Central memory CD8-positive, alpha-beta T cell (primary cell): Measurements from ENCODE around the gene DBNDD1.
A peak's percentile ranks its signal among the peaks of the same experiment; 100 is the strongest.

Experiments used
- ATAC-seq: fragments of 150-1000 bp; cut with Tn5 transposase; replicated peaks from 2 replicates; pipeline ENCODE4 v1.10.0; 2022; ENCODE audit warnings: mild to moderate bottlenecking, moderate FRiP score, moderate number of reproducible peaks; ENCODE audit not compliant: poor library complexity, severe bottlenecking; ENCODE audit errors: extremely low read depth
- DNase-seq, 2 donors: peaks; one replicate each; pipeline ENCODE4 v3.0.0; 2021; ENCODE audit warnings: low spot score in 2 of 2
- H3K27ac Mint-ChIP-seq: one replicate; pipeline ENCODE4 v1.8.0; 2022; ENCODE audit warnings: low read depth, mild to moderate bottlenecking, moderate library complexity, mixed read lengths
- H3K27me3 Mint-ChIP-seq: one replicate; pipeline ENCODE4 v1.8.0; 2022; ENCODE audit warnings: mixed read lengths
- H3K36me3 Mint-ChIP-seq: one replicate; pipeline ENCODE4 v1.8.0; 2022; ENCODE audit warnings: mild to moderate bottlenecking, moderate library complexity, mixed read lengths; ENCODE audit not compliant: insufficient read depth
- H3K4me1 Mint-ChIP-seq: one replicate; pipeline ENCODE4 v1.8.0; 2022; ENCODE audit warnings: mixed read lengths
- H3K4me3 Mint-ChIP-seq: one replicate; pipeline ENCODE4 v1.8.0; 2022; ENCODE audit warnings: mild to moderate bottlenecking, moderate library complexity, mixed read lengths
- H3K9me3 Mint-ChIP-seq: one replicate; pipeline ENCODE4 v1.8.0; 2022; ENCODE audit warnings: mixed read lengths

Gene DBNDD1

DNA sequence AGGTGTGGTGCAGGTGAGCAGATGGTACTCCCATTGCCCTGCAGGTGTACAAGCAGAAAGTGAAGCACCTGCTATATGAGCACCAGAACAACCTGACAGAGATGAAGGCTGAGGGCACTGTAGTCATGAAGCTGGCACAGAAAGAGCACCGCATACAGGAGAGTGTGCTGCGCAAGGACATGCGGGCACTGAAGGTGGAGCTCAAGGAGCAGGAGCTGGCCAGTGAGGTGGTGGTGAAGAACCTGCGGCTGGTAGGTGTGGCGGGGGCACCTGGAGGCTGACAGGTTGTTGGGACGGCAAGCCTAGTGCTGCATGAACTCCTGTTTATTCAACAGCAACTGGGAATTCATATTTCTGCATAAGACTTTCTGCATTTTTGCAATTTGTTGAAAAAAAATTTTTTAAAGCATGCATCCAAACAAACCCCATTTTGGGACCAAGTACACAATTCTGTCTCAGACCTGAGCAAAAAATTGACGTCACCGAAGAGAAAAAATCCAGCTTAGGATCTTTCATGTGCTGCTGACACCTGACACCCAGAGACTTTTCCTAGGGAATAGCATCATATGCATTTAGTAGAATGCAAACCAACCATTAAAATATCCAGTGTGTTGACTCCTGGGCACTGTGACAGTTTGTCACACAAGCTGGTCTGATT lies 13.5 kb upstream of the DBNDD1 start:
- H3K4me1 Mint-ChIP-seq = no peaks in the 10 kb centered on the region
- H3K9me3 Mint-ChIP-seq = no peaks in the 10 kb centered on the region
- H3K27me3 Mint-ChIP-seq = no peaks in the 10 kb centered on the region
- H3K4me3 Mint-ChIP-seq = peak overlapping the region; percentile 12
- H3K27ac Mint-ChIP-seq = peak overlapping the region; percentile 80
- ATAC-seq (no peak), DNase-seq (no peak)
- H3K36me3 Mint-ChIP-seq = peaks cover 17% of the 10 kb centered on the region

DNA sequence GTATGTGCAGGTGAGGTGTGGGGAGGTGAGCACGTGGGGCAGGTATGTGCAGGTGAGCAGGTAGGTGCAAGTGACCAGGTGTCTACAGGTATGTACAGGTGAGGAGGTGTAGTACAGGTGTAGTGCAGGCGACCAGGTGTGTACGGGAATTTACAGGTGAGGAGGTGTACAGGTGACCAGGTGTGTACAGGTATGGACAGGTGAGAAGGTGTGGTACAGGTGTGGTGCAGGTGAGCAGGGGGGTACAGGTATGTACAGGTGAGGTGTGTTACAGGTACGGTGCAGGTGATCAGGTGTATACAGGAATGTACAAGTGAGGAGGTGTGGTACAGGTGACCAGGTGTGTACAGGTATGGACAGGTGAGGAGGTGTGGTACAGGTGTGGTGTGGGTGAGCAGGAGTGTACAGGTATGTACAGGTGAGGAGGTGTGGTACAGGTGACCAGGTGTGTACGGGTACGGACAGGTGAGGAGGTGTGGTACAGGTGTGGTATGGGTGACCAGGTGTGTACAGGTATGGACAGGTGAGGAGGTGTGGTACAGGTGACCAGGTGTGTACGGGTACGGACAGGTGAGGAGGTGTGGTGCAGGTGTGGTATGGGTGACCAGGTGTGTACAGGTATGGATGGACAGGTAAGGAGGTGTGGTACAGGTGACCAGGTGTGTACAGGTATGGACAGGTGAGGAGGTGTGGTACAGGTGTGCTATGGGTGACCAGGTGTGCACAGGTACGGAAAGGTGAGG lies 12.8 kb upstream of the DBNDD1 start:
- Mint-ChIP-seq H3K4me1 (no peaks in the 10 kb centered on the region), H3K4me3 (peak overlapping the region; percentile 12)

GRCh38 chr16:90031186-90031930 lies 12.1 kb upstream of the DBNDD1 start:
- H3K4me1 Mint-ChIP-seq = no peaks in the 10 kb centered on the region
- peak overlapping the region; percentile 12 for H3K4me3 Mint-ChIP-seq
- no peaks in the 10 kb centered on the region for H3K27me3 Mint-ChIP-seq
- DNase-seq = no peak
- no peak for ATAC-seq
- peak overlapping the region; percentile 80 for H3K27ac Mint-ChIP-seq
- peaks cover 14% of the 10 kb centered on the region for H3K36me3 Mint-ChIP-seq
- no peaks in the 10 kb centered on the region for H3K9me3 Mint-ChIP-seq

More for the DNA sequence above, 12.8 kb upstream of the DBNDD1 start:
- Mint-ChIP-seq H3K27ac (peak overlapping the region; percentile 80), H3K27me3 (no peaks in the 10 kb centered on the region), H3K36me3 (peaks cover 17% of the 10 kb centered on the region), H3K9me3 (no peaks in the 10 kb centered on the region)
- ATAC-seq (no peak), DNase-seq (no peak)

DNA sequence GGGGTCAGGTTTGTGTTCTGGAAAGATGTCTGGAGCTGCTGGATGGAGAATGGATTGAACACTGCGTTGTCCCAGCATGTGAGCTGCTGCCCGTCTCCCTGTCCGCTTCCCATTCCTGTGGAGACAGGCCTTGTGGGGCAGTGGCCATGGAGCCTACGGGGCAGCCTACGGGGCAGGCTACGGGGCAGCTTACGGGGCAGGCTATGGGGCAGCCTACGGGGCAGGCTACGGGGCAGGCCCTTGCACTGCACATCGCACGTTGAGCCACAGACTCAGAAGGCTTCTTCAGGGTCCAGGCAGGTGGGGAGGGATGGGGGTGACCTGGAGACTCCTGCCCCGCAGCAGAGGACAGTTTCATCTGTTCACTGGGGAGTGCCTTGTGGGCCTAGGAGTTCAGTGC lies 9.7 kb upstream of the DBNDD1 start:
- no peaks in the 10 kb centered on the region for H3K9me3 Mint-ChIP-seq
- H3K4me1 Mint-ChIP-seq = no peaks in the 10 kb centered on the region
- DNase-seq (no peak), ATAC-seq (no peak)
- no peak overlapping the region for H3K27ac Mint-ChIP-seq
- no peak overlapping the region for H3K4me3 Mint-ChIP-seq
- H3K36me3 Mint-ChIP-seq = peaks cover 14% of the 10 kb centered on the region
- H3K27me3 Mint-ChIP-seq = no peaks in the 10 kb centered on the region

- peaks cover 13% of the 10 kb centered on the region for H3K36me3 Mint-ChIP-seq
- ATAC-seq (no peak), DNase-seq (no peak)
- no peak overlapping the region for H3K27ac Mint-ChIP-seq
- H3K27me3 Mint-ChIP-seq = no peaks in the 10 kb centered on the region
- H3K4me3 Mint-ChIP-seq = no peak overlapping the region
- no peaks in the 10 kb centered on the region for H3K9me3 Mint-ChIP-seq
- no peaks in the 10 kb centered on the region for H3K4me1 Mint-ChIP-seq
Measured at GRCh38 chr16:90027611-90028010, 8.4 kb upstream of the DBNDD1 start.

- no peak overlapping the region for H3K4me3 Mint-ChIP-seq
- H3K9me3 Mint-ChIP-seq = no peaks in the 10 kb centered on the region
- DNase-seq (no peak), ATAC-seq (no peak)
- H3K36me3 Mint-ChIP-seq = peaks cover 2% of the 10 kb centered on the region
- H3K27me3 Mint-ChIP-seq = no peaks in the 10 kb centered on the region
- no peak overlapping the region for H3K27ac Mint-ChIP-seq
- H3K4me1 Mint-ChIP-seq = peaks cover 8% of the 10 kb centered on the region
Measured at GRCh38 chr16:90026135-90026534, 6.9 kb upstream of the DBNDD1 start.

GRCh38 chr16:90023078-90023447 lies 3.8 kb upstream of the DBNDD1 start:
- peaks cover 1% of the 10 kb centered on the region for H3K36me3 Mint-ChIP-seq
- no peak for DNase-seq
- no peaks in the 10 kb centered on the region for H3K9me3 Mint-ChIP-seq
- H3K27ac Mint-ChIP-seq = no peak overlapping the region
- H3K4me1 Mint-ChIP-seq = peaks cover 15% of the 10 kb centered on the region
- no peak for ATAC-seq
- peak overlapping the region; percentile 72 for H3K4me3 Mint-ChIP-seq
- no peaks in the 10 kb centered on the region for H3K27me3 Mint-ChIP-seq

DNA sequence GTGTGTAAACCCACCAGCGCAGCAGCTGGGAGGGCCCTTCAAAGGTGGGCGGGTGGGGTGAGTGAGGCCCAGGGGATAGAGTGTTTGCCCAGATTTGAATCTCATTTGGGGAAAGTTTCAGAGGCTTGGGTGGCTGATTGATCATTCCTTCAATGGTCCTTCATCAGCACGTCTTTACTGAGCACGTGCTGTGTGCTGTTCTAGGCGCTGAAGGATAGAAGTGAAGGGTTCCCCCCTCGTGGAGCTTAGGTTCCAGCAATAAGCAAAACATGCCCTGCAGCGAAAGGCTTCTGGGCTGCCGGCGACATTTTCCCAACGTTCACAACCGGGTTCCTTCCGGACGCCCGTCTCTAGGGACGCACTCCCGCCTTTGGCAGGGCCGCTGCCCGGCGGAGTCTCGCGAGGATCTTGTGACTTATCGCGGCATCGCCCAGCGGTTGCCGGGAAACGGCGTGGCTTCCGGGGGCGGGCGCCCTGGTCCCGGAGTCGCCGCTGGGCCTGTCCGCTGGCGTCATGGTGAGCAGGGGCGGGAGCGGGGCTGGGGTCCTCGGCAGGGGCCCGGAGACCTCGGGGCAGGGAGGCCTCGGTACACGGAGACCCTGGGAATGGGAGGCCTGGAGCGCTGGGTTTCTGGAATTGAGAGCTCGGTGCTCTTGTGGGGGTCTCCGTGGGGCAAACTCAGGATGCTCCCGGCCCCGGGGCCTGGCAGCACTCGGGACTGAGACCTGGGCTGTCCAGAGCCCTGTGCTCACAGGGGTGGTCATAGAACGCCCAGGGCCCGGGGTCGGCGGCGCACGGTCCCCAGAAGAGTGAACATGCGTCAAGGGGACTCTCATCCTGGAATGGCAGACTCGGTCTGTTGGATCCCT lies 3.2 kb upstream of the DBNDD1 start:
- peak overlapping the region; percentile 72 for H3K4me3 Mint-ChIP-seq
- peak; percentile 53 to 57 for DNase-seq
- H3K36me3 Mint-ChIP-seq = peaks cover 1% of the 10 kb centered on the region
- no peak overlapping the region for H3K27ac Mint-ChIP-seq
- peak; percentile 63 for ATAC-seq
- no peaks in the 10 kb centered on the region for H3K9me3 Mint-ChIP-seq
- H3K27me3 Mint-ChIP-seq = no peaks in the 10 kb centered on the region
- peaks cover 15% of the 10 kb centered on the region for H3K4me1 Mint-ChIP-seq

DNA sequence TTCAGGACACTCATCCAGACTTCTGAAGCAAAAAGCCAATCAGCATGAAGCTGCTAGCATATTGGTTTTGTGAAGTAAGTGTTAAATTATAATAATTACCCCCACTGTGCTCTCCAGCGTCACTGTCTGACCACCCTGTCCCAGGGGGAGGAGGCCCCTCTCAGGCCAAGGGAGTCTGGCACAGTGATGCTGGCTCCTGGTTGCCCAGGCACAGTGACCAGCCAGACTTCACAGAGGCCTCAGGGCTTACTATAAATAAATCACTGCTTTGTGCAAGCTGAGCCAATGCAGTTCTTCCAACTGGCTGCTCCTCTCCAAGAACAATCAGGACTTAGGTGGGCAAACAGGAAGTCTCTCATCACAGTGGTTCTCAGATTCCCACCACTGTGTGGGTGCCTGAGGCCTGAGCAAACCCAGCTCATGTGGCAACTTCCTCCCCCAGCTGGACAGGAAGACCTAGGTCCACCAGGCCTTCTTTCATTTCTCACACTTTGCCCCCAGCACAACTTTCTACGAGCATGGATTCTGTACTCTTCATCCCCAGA lies 1.7 kb upstream of the DBNDD1 start:
- no peak for DNase-seq
- peaks cover 15% of the 10 kb centered on the region for H3K4me1 Mint-ChIP-seq
- H3K9me3 Mint-ChIP-seq = no peaks in the 10 kb centered on the region
- H3K4me3 Mint-ChIP-seq = peak overlapping the region; percentile 23
- no peak for ATAC-seq
- peaks cover 1% of the 10 kb centered on the region for H3K36me3 Mint-ChIP-seq
- no peak overlapping the region for H3K27ac Mint-ChIP-seq
- no peaks in the 10 kb centered on the region for H3K27me3 Mint-ChIP-seq

DNA sequence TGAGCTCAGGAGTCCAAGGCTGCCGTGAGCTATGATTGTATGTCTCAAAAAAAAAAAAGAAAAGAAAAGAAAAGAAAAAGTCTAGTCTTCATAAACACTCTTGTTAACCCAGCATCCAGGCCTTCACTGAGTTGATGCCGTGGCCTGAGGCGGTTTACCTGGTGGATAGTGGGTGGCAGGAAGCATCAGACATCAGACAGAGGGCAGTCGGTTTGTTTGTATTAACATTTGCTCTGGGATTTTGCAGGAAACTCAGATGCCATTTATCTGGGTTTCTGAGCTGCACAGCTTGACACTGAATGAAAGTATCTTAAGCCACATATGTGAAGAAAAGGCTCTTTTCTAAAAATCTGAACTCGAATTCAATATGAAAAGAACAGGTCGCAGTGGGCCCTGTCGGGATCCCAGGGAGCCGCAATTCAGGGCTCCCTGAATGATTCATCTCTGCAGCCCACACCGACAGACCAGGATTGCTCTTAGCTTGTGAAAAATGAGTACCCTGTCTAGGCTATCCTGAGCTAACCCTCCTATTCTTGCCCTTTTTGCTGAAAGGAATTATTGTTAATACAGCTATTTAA lies 1.1 kb upstream of the DBNDD1 start:
- Mint-ChIP-seq H3K27me3 (no peaks in the 10 kb centered on the region), H3K36me3 (peaks cover 1% of the 10 kb centered on the region), H3K9me3 (no peaks in the 10 kb centered on the region), H3K27ac (no peak overlapping the region), H3K4me3 (peak overlapping the region; percentile 75), H3K4me1 (peaks cover 15% of the 10 kb centered on the region)
- ATAC-seq = no peak
- no peak for DNase-seq

DNA sequence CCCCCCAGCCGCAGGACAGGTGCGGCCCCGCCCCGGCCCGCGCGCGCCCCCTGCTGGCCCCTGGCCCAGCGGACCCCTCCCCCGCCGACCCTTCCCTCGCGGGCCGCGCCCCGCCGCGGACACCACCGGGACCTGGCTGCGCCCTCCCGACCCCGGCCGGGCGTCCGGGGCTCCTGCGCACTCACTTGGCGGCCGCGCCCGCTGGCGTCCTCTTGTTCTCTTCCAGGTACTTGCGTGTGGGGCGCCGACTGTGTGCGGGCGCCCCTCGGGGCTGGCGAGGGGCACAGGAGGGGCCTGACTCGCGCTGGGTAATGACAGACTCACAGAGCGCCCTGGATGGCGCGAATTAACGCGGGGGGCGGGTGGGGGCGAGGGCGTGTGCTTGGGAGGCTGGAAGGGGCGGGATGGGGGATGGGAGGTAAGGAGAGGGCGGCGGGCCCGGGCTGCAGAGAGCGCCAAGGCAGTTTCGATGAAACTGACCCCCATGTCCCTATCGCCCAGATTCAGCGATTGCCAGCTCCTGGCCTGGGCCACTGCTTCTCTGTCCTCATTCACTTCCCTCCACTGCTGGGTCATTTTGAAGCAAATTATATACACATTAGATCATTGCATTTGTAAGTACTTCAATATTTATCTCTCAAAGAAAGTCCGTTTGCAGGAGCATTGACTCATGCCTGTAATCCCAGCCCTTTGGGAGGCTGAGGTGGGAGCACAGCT lies 445 bp upstream of the DBNDD1 start:
- ATAC-seq (peak; percentile 39), DNase-seq (no peak)
- Mint-ChIP-seq H3K9me3 (no peaks in the 10 kb centered on the region), H3K27ac (no peak overlapping the region), H3K27me3 (no peaks in the 10 kb centered on the region), H3K4me3 (peak overlapping the region; percentile 75), H3K4me1 (peaks cover 15% of the 10 kb centered on the region), H3K36me3 (peaks cover 1% of the 10 kb centered on the region)
